ENCODE results near the gene CDH4.

The CDH4 gene

DNA sequence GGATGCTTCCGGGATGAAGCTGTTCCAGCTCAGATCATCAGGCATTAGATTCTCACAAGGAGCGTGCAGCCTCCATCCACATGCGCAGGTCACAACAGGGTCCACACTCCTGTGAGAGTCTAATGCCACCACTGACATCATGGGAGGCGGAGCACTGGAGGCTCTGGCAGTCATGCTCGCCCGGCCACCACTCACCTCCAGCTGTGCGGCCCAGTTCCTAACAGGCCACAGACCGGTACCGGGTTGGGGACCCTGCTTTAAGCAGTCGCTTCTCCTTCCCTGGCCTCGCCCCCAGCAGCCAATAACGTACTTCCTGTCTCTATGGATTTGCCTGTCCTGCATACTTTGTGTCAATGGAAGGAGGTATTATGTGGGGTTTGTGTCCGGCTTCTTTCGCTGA, 576.8 kb downstream of the CDH4 start:
- TF ChIP-seq, protein P1, sequence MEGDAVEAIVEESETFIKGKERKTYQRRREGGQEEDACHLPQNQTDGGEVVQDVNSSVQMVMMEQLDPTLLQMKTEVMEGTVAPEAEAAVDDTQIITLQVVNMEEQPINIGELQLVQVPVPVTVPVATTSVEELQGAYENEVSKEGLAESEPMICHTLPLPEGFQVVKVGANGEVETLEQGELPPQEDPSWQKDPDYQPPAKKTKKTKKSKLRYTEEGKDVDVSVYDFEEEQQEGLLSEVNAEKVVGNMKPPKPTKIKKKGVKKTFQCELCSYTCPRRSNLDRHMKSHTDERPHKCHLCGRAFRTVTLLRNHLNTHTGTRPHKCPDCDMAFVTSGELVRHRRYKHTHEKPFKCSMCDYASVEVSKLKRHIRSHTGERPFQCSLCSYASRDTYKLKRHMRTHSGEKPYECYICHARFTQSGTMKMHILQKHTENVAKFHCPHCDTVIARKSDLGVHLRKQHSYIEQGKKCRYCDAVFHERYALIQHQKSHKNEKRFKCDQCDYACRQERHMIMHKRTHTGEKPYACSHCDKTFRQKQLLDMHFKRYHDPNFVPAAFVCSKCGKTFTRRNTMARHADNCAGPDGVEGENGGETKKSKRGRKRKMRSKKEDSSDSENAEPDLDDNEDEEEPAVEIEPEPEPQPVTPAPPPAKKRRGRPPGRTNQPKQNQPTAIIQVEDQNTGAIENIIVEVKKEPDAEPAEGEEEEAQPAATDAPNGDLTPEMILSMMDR (conservative IDR thresholded peaks at IDR 0.05) = no peak
- TF ChIP-seq ZFX (IDR thresholded peaks at IDR 0.05) = no peak
- no peak overlapping the region for H3K27ac ChIP-seq

DNA sequence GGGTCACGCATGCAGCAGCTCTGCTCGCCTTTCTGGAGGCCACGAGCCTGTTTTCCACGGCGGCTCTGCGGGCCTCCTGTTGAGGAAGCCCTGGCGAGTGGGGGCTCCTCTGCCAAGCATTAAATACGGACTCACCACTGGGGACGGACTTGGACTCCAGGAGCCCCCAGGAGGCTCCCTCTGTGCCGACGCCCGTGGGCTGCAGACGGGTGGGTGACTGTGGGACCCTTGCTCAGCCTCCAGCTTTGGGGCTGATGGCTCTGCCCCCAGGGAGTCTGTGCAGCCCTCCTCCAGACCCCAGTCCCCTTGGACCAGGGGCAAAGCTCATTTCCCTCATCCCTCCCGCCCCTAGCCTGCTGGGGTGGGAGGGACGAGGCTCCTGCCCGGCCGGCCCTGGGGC, 577.5 kb downstream of the CDH4 start:
- no peak overlapping the region for H3K27ac ChIP-seq
- TF ChIP-seq, protein P1 (conservative IDR thresholded peaks at IDR 0.05) = no peak
- TF ChIP-seq ZFX (IDR thresholded peaks at IDR 0.05) = no peak

DNA sequence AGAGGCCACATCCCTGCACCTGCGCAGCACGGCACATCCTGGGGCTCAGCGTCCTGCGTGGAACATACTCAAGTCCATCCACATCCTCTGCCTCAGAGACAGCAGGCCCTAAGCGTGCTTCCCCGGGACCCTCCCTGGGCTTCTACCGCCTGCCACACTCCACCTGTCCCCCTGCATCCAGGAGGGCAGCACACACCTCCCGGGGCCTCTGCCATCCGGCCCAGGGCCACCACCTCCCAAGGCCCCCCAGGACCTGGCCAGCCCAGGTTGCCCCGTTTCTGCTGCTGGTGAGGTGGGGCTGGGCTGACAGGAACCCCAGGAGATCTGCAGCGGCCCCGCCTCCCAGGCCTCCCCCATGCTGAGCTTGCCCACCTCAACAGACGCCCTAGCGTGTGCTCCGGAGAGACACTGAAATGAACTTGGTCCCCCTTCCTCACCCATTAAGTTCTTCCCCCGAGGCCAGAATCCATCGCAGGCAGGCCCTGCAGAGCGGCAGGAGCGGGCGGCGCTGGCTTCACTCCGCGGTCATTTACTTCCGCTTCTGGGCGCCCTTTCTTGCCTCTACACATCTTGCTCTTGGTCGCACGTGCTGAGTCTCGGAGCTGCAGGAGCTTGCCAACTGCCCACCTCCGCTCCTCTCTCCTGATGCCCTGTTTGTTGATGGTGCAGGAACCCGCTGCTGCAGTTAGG, 578.3 kb downstream of the CDH4 start:
- H3K27ac ChIP-seq = no peak overlapping the region
- TF ChIP-seq, protein P1 (conservative IDR thresholded peaks at IDR 0.05) = no peak
- TF ChIP-seq ZFX (IDR thresholded peaks at IDR 0.05) = no peak

DNA sequence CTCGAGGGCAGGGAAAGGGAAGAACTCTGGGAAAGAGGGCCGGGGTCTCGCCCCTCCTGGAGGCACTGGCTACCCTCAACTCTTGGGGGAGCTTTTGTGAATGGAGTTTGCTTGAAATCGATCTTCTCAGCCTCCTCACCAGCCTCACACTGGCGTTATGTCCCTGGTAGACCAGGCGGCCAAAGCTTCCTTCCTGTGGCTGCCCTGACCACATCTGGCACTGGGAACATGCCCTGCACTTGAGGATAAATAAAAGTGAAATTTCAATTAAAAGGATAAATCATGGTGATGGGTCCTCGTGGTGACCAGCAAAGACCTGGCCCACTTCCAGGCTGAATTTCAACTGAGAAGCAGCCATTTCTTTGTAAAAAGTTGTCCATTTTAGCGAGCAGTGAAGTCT, 578.9 kb downstream of the CDH4 start:
- no peak overlapping the region for H3K27ac ChIP-seq
- TF ChIP-seq, protein P1 (conservative IDR thresholded peaks at IDR 0.05) = no peak
- TF ChIP-seq ZFX (IDR thresholded peaks at IDR 0.05) = no peak

DNA sequence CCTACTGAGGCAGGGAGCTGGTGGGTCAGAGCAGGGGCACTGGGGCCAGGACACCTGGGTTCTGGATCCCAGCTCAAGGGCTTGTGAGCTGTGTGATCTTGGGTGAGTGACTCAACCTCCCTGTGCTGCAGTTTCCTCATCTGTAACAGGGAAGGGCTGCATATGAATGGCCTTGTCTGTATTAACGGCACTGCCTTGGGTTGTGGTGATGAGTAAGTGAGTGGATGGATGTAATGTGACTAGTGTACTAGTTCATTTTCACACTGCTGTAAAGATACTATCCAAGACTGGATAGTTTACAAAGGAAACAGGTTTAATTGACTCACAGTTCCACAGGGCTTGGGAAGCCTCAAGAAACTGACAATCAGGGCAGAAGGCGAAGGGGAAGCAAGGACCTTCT, 580.1 kb downstream of the CDH4 start:
- TF ChIP-seq, protein P1 (conservative IDR thresholded peaks at IDR 0.05) = no peak
- no peak for TF ChIP-seq ZFX (IDR thresholded peaks at IDR 0.05)
- no peak overlapping the region for H3K27ac ChIP-seq

DNA sequence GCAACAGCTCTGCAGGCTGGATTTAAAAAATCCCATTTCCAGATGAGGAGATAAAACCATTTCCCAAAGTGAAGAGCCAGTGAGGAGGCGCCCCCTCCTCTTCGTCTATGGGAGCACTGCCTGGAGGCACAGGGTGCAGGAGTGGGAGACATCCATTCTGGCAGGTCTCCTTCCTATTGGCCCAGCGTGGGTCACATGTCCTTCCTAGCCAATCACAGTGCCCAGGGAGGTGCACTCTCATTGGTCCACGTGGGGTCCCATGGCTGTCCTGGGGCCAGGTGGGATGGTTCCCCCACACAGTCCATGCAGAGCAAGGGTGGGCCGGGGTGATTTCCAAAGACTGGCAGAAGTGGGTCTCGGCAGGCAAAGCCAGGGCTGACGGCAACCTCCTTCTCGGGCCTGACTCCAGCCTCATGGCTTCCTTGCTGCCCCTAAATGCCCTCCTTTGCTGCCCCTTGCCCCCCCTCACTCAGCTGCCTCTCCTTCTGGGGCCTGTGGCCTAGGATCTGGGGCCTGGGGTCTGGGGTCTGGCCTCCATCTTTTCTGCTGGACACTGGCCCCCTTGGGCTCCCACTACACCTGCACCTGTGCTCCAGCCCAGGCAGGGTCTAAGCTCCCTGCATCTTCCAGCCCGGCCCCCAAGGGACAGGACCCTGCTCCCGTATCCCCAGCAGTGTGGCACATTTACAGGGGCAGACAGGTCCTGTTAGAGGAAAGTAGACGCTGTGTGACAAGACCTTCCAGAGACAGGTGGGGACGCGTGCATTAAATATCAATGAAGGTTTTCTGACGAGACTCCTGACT, 581.9 kb downstream of the CDH4 start:
- TF ChIP-seq ZFX (IDR thresholded peaks at IDR 0.05) = no peak
- TF ChIP-seq, protein P1 (conservative IDR thresholded peaks at IDR 0.05) = no peak
- no peak overlapping the region for H3K27ac ChIP-seq

DNA sequence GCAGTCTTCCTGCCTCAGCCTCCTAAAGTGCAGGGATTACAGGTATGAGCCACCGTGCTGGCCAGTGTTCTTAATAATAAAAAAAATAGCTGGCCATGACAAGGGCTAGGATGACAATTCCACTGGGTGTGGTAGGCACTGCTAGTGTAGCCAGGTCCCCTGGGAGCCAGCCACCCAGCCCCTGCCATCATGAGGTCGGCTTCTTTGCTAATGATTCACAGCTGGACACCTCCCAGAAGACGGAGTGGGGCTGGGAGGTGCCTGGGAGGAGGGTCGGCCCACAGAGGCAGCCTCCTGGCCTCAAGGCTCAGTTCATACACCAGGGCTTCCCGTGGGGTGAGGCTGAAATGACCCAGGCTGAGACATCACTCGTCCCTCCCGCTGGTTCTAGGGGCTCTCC, 583.2 kb downstream of the CDH4 start:
- no peak for TF ChIP-seq ZFX (IDR thresholded peaks at IDR 0.05)
- TF ChIP-seq, protein P1 (conservative IDR thresholded peaks at IDR 0.05) = no peak
- no peak overlapping the region for H3K27ac ChIP-seq

Measured in C4-2B (cell line).